Transverse colon (tissue), 4 donors: ENCODE measurements around the gene GNE.
"Not testable (repeated sequence)": the region's sequence is repeated elsewhere in the genome, so short reads cannot be mapped to it uniquely, and the experiment has no call there.

Experiments
- CTCF ChIP-seq, 5 experiments: fragments of 200-600 bp in 3 of 5; fragments of 450-650 bp in 2 of 5; sonication (generic) in 3 of 5; IDR thresholded peaks; 1 replicate in 2 of 5; 2 replicates in 3 of 5; pipeline ENCODE4 v1.5.1; 2016 to 2017; ENCODE audit warnings: antibody characterized with exemption in 5 of 5, inconsistent platforms in 3 of 5, mild to moderate bottlenecking in 2 of 5, moderate library complexity in 1 of 5
- EP300 ChIP-seq: sonication (generic); formaldehyde crosslinking; IDR thresholded peaks from one replicate; pipeline ENCODE4 v1.6.1; 2017; ENCODE audit warnings: antibody characterized with exemption, low read depth
- POLR2A ChIP-seq: fragments of 450-650 bp; IDR thresholded peaks from one replicate; pipeline ENCODE4 v1.6.1; 2016; ENCODE audit warnings: antibody characterized with exemption, mild to moderate bottlenecking, moderate library complexity
- POLR2AphosphoS5 ChIP-seq, 3 donors: sonication (generic); formaldehyde crosslinking; IDR thresholded peaks; one replicate each; pipeline ENCODE4 v1.6.1; 2016; ENCODE audit warnings: antibody characterized with exemption in 3 of 3

DNA sequence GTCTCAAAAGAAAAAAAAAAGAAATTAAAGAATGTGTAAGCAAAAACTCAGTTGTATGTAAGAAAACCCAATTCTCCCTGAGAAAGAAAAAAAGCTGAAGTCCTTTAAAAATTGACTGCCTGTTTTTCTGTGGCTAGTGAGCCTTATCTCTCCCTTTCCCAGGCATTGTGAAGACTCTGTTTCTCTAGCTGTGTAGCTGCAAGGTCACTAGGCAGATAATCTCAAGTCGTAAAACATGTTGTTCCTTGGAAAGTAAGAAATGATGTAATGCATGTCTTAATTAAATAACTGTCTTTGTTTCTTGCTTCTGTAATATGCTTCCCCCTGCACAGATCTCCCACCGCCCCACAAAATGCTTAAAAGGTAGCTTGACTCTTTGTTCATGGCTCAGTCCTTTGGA lies 46.1 kb upstream of the GNE start:
- TF ChIP-seq CTCF (IDR thresholded peaks at IDR 0.05); POLR2A; POLR2AphosphoS5 (IDR thresholded peaks at IDR 0.05); EP300: not testable (repeated sequence)
